ENCODE measurements around the gene AMDHD2.
"Not testable (repeated sequence)": the region's sequence is repeated elsewhere in the genome, so short reads cannot be mapped to it uniquely, and the experiment has no call there.

AMDHD2 gene

GRCh38 chr16:2533912-2534311, 13.7 kb downstream of the AMDHD2 start:
- DNase-seq (ENCODE audit: low read depth in 2 of 2): no peak

DNA sequence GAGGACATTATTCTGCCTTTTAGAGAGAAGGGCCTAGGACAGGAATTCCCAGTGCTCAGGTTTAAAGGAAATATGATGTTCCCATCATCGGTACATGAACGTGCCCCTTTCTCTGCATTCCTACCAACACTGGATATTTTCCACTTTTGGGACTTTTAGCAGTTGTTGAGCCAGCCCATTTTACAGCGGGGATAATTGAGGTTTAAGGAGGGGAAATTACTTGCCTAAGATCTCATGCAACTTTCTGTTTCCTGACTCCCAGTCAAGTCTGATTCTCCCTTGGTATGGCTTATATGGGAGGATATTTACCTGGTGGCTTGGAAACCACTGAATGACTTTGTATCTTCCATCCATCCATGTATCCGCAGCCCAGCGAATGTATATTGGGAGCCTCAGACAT, 14.2 kb downstream of the AMDHD2 start:
- DNase-seq (ENCODE audit: low read depth in 2 of 2): not testable (repeated sequence)

DNA sequence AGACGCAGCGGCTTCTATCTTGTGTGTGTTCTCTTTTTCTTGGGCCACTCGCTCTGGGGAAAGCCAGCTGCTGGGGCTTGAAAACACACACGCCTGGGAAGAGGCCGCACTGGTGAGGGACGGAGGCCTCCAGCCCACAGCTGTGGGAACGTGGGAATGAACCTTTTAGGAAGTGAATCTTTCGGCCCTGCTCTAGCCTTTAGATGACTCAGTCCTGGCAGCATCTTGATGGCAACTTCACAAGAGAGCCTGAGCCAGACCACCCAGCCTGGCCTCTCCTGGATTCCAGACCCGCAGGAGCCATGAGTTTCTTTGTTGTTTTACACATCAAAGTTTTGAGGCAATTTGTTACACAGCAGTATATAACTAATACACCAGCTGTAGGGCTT, 15.4 kb downstream of the AMDHD2 start:
- DNase-seq (ENCODE audit: low read depth in 2 of 2): no peak

- peak; percentile 87 to 88 for DNase-seq (ENCODE audit: low read depth in 2 of 2)
These were observed 17.5 kb downstream of the AMDHD2 start, which contains the start of gene PDPK1 for GRCh38 chr16:2537451-2538379. TSS of gene PDPK1 (plus strand) at chr16:2538021. CDS start at chr16:2538113, 92 bp downstream.

DNA sequence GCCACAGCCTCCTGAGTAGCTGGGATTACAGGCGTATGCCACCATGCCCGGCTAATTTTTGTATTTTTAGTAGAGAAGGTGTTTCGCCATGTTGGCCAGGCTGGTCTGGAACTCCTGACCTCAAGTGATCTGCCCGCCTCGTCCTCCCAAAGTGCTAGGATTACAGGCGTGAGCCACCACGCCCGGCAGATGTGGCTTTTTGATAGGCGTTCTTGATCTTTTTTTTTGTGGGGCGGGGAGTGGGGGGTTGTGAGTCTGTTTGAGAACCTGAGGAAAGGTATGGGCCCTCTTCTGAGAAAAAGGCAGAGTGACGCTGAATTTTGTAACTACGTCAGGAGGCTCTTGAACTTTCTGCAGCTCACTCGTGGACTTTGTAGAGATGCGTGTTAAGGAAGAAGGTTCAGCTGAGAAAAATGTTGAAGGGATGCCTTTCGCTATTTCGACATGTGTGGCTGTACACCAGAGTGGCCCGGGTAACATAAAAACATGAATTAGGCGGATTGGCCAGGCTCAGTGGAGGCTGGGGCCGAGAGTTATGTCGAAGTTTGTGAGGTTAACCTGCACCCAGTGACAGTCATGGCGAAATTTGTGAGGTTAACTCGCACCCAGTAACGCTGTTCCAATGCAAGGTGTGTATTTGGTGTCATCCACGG, 19.1 kb downstream of the AMDHD2 start:
- DNase-seq (ENCODE audit: low read depth in 2 of 2): not testable (repeated sequence)

DNA sequence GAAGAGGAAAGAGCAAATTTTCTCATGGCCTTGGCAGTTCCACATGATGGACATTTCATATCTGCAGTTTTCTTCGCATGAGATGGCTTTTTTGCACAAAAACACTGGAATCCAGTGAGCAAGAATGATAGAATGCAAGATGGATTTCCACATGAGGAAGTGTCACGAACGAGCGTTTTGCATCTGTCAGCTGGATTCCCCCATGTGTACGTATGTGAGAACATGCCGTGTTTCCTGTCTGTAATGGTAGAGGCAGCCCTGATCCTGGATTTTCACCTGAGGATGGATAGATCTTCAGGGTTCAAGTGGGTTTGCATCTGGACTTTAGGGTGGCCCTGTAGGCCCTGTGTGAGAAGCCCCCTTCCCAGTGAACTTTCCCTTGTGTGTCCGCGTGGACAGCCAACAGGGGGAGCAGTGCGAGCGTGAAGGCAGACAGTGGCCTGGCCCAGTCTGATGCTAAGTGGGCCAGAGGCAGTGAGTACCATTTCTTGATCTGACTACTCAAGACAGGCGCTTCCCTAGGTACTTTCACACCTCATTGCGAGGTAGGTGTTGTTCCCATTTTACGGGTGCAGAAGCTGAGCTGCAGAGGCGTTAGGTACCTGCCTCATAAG, 19.8 kb downstream of the AMDHD2 start:
- DNase-seq (ENCODE audit: low read depth in 2 of 2): not testable (repeated sequence)

DNA sequence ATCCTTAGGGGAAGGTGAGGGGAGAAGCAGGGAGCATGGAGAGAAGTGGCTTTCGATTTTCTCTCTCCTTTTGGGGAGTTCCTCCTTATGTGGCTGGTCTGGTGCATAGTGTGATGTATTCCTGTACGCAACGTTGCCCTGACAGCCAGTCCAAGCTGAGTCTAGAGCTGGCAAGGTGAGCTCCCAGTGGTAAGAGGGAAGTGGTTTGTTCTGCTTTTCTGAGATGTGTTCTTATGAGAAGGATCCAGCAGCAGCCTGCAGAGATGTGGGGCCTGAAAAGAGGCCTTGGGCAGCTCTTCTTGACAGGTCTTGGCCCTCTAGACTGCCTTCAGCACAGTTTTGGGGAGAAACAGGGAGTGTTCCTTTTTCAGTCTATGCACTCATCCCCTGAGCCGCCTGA, 20.7 kb downstream of the AMDHD2 start:
- DNase-seq (ENCODE audit: low read depth in 2 of 2): not testable (repeated sequence)

DNA sequence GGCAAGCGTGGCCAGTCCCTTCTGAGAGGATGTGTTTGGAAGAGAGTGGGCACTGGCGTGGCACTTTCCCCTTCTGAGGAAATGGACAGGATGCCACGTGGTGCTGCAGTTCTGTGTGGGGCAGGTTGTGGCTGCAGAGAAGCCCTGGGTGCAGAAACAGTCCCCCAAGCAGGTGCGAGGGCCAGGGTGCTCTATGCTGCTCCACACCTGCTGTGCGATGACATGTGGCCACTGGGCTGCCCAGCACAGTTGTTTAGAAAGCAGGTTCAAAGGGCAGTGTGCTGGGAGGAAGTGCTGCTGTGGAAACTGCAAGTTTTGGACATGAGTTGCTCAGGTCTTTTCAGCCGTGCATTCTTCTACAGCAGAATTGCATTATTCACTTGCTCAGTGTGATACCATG, 21.2 kb downstream of the AMDHD2 start:
- not testable (repeated sequence) for DNase-seq (ENCODE audit: low read depth in 2 of 2)

DNA sequence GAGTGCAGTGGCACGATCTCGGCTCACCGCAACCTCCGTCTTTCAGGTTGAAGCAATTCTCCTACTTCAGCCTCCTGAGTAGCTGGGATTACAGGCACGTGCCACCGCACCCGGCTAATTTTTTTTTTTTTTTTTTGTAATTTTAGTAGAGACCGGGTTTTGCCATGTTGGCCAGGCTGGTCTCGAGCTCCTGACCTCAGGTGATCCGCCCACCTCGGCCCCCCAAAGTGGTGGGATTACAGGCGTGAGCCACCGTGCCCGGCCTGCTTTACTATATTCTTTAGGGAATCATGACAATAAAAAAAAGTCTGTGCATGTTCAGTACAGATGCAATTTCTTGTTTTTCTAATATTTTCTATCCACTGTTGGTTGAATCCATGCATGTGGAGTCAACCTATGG, 23.6 kb downstream of the AMDHD2 start:
- not testable (repeated sequence) for DNase-seq (ENCODE audit: low read depth in 2 of 2)

DNA sequence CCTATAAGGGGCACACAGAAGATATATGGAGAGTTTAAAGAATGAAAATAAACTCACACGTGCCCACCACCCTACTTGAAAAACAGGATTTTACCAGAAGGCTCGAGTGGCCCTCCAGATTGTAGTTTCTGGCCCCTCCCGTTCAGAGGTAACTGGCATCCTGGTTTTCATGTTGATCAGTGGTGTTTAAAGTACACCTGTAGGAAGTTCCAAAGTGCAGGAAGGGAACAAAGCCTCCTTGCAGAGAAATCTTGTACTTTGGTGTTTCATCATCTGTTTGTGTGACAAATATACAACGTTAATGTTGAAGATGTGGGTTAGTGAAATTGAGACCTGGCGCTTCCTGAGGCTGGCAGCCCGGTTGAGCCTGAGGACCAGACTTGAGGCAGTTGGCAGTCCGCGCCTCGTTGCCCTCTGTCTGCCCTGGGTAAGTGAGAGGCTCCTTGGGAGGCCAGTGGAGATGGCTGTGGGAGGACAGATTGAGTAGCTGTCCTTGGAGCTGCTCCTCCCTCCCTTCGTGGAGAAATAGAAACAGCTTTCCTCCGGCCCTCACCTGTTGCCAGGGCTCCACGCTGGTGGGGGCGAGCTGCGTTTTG, 30.2 kb downstream of the AMDHD2 start:
- not testable (repeated sequence) for DNase-seq (ENCODE audit: low read depth in 2 of 2)

DNA sequence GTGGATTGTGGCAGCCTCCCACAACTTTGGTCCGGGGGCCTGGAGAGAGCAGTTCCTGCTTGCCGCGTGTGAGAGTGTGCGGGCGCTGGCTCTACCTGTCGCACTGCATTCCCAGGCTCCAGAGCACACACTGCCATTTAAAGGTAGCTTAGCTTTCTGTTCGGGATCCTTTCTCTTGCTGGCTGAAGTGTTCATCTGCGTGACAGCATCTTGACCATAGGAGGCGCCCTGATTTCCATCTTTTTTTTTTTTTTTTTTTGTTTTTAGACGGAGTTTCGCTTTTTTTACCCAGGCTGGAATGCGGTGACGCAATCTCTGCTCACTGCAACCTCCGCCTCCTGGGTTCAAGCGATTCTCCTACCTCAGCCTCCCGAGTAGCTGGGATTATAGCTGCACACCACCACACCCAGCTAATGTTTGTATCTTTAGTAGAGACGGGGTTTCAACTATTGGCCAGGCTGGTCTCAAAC, 31.3 kb downstream of the AMDHD2 start:
- DNase-seq (ENCODE audit: low read depth in 2 of 2): not testable (repeated sequence)

DNA sequence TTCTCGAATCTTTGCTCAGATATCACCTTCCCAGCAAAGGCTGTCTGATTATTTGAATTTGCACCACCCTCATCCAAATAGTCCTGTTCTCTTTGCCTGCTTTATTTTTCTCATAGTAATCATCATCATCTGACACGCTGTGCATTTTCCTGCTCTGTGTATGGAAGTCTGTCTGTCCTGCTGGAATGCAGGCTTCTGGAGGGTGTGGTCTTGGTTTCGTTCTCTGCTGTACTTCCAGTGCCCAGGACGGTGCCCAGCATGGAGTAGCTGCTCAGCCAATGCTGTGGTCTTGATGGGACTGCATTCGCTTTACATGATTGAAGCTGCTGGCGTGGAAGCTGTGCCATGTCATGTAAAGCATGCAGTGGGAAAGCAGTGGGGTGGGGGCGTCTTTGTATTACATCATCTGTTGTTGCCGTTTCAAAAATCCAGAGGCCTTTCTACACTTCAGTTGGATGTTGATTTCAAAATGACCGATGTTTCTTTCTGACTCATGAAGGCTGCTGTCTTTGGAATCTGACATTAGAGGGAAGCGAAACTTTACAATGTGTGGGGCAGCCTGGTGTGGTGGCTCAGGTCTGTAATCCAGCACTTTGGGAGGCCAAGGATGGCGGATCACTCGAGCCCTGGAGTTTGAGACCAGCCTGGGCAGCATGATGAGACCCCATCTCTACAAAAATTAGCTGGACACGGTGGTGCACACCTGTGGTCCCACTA, 34.7 kb downstream of the AMDHD2 start:
- DNase-seq (ENCODE audit: low read depth in 2 of 2): not testable (repeated sequence)

GRCh38 chr16:2557150-2557549, 37.0 kb downstream of the AMDHD2 start:
- not testable (repeated sequence) for DNase-seq (ENCODE audit: low read depth in 2 of 2)

- not testable (repeated sequence) for DNase-seq (ENCODE audit: low read depth in 2 of 2)
These were observed 40.1 kb downstream of the AMDHD2 start for GRCh38 chr16:2560131-2560797.

DNA sequence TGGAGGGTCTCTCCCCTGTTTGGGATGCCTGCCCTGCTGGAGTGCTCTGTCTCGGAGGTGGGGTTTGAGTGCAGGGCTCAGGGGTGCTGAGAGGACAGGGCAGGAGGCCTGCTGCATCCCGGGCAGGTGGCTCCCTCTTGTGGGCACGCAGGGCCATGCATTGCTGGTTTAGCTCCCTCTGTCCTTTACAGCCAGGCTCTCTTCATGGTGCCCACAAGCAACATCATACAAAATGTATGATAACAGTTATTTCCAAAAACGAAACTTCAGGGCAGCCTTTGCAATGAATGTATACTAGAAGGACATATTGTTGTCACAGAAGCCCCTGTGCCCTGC, 40.6 kb downstream of the AMDHD2 start:
- not testable (repeated sequence) for DNase-seq (ENCODE audit: low read depth in 2 of 2)

- not testable (repeated sequence) for DNase-seq (ENCODE audit: low read depth in 2 of 2)
These were observed 47.3 kb downstream of the AMDHD2 start for GRCh38 chr16:2567506-2567905.

DNA sequence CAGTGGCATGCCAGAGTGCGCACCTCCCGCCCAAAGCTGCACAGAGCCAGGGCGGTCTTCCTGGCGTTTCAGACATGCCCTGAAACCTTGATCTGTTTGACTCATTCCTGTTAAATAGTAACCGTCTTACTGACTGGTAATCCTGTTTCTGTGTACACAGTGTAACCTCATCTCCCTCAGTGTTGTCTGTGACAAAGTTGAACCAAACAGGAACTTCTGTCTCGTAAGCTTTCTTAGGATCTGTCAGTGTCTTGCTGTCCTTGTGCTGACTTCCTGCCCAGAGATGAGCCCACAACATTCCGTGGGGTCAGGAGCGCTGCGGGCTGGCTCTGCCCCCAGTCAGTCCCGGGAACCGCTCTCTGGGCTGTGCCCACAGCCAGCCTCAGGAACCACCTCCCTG, 48.4 kb downstream of the AMDHD2 start:
- DNase-seq (ENCODE audit: low read depth in 2 of 2): not testable (repeated sequence)

DNA sequence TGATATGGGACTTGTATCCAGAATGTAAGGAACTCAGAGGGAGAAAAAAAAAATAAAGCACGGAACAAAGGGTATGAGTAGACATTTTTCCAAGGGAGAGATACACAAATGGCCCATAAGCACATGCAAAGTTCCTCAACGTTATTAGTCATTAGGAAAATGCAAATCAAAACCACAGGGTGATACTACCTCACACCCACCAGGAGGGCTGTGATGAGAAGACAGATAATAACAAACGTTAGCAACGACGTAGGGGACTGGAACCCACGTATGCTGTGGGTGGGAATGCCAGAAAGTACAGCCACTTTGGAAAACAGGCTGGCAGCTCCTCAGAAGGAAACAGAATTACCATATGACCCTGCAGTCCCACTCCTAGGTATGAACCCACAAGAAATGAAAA, 52.5 kb downstream of the AMDHD2 start:
- DNase-seq (ENCODE audit: low read depth in 2 of 2): not testable (repeated sequence)

- DNase-seq (ENCODE audit: low read depth in 2 of 2): not testable (repeated sequence)
These were observed 55.7 kb downstream of the AMDHD2 start for GRCh38 chr16:2575839-2576238.

GRCh38 chr16:2577044-2577443, 56.9 kb downstream of the AMDHD2 start:
- DNase-seq (ENCODE audit: low read depth in 2 of 2): not testable (repeated sequence)

DNA sequence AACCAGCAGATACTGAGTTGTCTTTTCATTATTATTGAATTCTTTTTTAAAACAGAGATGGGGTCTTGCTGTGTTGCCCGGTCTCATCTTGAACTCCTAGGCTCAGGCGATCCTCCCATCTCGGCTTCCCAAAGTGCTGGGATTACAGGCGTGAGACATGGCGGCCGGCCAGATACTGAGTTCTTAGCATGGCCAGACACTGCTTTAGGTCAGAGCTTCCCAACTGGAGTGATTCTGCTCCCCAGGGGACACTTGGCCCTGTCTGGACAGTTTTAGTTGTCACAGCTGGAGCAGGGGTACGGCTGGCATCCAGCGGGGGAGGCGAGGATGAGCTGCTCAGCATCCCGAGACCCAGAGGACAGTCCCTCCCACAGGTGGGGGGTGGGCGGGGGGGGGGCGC, 58.7 kb downstream of the AMDHD2 start:
- DNase-seq (ENCODE audit: low read depth in 2 of 2): not testable (repeated sequence)
